DMS53 treated with DMSO at 0.1 percent for 48 hours (cell line): ENCODE data around the gene SPNS1.
"Not testable (repeated sequence)": the region's sequence is repeated elsewhere in the genome, so short reads cannot be mapped to it uniquely, and the experiment has no call there.

Source experiments
- DNase-seq: peaks from one replicate; lab custom pipeline; 2025; ENCODE audit not compliant: unreplicated experiment; lab: John Stamatoyannopoulos, UW

SPNS1 gene

DNA sequence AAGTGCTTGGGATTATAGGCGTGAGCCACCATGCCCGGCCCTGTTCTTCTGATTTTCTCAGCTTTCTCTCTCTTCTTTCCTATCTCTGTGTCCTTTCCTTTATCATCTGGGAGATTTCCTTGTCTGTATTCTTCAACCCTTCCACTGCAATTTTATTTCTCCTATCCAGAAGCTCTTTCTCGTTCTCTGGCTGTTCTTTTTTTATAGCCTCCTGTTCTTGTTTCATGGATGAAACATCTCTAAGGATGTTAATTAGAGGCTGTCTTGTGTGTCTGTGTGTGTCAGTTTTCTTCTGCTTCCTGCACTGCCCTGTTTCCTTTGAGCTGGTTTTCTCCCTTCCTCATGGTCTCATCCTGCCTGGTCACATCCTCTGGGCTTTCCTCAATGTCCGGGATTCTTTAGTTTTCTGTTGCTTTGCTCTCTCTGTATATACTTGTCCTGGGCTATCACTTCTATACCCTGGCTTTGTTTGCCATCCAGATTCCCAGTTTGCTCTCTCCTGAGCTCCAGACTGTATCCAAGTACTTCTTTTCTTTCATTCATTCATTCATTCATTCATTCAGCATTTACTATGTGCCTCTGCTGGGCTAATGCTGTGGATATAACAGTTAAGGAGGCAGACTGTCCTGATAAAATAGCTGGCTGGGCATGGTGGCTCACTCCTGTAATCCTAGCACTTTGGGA is 12.7 kb downstream of the SPNS1 start:
- DNase-seq, result no peak

DNA sequence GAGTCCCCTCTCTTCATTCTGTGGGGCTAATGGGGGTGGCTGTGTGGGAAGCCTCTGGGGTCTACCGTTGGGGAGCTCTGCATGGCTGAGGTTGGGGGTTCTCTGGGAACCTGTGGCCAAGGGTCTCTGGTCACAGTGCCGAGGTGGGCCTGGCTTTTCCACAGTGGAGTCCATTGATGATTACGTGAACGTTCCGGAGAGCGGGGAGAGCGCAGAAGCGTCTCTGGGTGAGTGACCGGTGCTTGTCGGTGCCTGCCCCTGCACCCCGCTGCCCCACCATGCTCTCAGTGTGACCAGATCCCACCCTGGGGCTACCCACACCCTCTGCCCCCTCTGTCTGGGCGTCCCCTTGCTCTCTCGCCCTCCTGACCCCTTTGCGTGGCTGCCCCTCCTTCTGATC is 14.8 kb downstream of the SPNS1 start:
- no peak for DNase-seq

DNA sequence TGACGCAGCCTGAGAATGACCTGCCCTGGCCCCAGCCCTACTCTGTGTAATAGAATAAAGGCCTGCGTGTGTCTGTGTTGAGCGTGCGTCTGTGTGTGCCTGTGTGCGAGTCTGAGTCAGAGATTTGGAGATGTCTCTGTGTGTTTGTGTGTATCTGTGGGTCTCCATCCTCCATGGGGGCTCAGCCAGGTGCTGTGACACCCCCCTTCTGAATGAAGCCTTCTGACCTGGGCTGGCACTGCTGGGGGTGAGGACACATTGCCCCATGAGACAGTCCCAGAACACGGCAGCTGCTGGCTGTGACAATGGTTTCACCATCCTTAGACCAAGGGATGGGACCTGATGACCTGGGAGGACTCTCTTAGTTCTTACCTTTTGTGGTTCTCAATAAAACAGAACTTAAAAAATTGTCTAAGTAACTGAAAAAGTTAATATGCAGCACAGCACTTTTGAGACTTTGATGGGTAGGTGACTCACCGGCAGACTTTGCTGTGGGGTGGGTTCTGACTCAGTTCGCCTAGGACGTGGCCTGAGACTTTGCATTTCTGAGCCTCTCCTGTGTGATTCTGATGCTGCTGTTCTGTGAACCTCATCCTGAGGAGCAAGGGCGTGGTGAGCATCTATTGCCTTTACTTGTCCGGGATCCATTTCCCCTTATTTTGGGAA is 15.9 kb downstream of the SPNS1 start:
- DNase-seq, result no peak

GRCh38 chr16:28991687-28992086 is 17.1 kb downstream of the SPNS1 start:
- no peak for DNase-seq

GRCh38 chr16:28992496-28992895 is 17.9 kb downstream of the SPNS1 start:
- DNase-seq, result no peak

GRCh38 chr16:28998837-28999236 is 24.3 kb downstream of the SPNS1 start:
- DNase-seq, result no peak

GRCh38 chr16:28999577-28999976 is 25.0 kb downstream of the SPNS1 start:
- DNase-seq, result no peak

GRCh38 chr16:29000019-29000418 is 25.4 kb downstream of the SPNS1 start:
- no peak for DNase-seq

GRCh38 chr16:29004496-29005139 is 30.0 kb downstream of the SPNS1 start:
- DNase-seq, result not testable (repeated sequence)

DNA sequence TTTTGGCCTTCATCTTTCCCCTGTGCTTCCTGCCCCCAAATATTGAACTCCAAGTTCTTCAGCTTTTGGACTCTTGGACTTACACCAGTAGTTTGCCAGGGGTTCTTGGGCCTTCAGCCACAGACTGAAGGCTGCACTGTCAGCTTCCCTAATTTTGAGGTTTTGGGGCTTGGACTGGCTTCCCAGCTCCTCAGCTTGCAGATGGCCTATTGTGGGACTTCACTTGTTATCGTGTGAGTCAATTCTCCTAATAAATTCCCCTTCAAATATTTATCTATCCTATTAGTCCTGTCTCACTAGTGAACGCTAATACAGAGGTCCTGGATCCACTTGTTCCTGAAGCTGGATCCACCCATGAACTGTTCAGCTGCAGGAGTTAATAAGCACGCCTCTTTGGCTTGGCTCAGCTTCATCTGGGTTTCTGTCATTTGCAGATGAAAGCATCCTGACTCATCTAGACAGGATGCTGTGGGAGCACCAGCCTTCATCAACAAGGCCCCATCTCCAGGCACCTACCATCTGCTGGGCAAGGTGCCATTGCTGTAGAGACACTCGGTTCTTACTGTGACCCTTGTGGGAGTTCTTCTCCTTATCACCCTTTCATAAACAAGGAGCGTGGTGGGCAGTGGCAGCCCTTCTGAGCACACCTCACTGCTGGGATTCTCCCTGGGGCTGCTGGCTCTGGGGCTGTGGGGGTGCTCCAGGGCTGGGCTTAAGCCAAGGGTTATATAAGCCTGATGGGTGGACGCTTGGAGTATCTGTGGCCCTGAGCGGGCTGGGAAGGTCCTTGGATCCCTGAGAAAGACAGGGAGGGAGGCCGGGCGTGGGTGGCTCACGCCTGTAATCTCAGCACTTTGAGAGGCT is 33.4 kb downstream of the SPNS1 start:
- no peak for DNase-seq

- no peak for DNase-seq
Observed at GRCh38 chr16:29009050-29009837, 34.7 kb downstream of the SPNS1 start.

- DNase-seq, result no peak
Observed at GRCh38 chr16:29009838-29010166, 35.2 kb downstream of the SPNS1 start.

DNA sequence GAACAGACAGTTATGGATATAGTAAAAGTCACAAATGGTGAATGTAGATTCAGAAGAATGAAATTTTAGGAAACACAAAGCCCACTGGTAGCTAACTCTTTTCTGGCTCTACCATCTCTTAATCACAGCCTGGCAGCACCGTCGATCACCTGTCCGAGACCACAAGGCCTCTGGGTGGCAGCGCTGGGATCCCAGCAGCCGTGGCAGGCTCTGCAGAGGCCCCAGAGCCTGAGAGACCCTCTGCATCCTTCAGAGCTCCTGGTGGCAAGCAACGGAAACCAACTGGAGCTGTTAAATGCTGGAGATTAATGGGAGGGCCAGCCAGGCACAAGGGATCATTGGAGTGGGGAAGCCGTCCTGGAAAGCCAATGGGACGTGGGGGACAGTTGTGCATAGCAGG is 36.5 kb downstream of the SPNS1 start:
- DNase-seq, result no peak

- no peak for DNase-seq
Observed at GRCh38 chr16:29011851-29012250, 37.3 kb downstream of the SPNS1 start.

- DNase-seq, result no peak
Observed at GRCh38 chr16:29012913-29013553, 38.5 kb downstream of the SPNS1 start.

DNA sequence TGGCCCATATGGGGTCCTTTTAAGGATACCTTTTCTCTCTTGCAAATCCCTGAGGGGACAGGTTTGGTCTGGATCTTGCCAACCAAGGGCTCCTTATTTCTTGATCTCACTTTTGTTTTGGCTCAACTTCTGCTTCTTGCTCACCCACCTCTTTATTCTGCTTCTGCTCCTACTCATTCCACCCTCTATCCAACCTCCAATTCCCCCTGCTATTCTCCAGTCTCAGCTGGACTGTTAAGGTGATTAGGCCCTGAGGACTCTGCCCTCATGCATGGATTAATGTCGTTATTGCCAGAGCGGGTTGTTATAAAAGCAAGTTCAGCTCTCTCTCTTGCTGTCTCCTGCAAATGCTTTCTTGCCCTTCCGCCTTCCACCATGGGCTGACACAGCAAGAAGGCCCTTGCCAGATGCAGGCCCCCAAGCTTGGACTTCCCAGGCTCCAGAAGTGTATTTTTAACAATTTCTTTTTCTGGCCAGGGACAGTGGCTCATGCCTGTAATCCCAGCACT is 40.0 kb downstream of the SPNS1 start:
- DNase-seq, result no peak

DNA sequence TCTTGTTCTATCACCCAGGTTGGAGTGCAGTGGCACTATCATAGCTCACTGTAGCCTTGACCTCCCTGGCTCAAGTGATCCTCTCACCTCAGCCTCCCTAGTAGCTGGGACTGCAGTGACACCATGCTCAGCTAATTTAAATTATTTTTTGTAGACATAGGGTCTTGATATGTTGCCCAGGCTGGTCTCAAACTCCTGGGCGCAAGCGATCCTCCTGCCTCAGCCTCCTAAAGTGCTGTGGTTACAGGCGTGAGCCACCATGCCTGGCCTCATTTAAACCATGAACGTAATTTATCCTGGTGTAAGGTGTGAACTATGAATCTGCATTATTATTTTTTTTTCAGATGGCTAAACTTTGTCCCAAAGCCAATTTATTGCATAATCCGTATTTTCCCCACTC is 47.6 kb downstream of the SPNS1 start:
- DNase-seq, result no peak

DNA sequence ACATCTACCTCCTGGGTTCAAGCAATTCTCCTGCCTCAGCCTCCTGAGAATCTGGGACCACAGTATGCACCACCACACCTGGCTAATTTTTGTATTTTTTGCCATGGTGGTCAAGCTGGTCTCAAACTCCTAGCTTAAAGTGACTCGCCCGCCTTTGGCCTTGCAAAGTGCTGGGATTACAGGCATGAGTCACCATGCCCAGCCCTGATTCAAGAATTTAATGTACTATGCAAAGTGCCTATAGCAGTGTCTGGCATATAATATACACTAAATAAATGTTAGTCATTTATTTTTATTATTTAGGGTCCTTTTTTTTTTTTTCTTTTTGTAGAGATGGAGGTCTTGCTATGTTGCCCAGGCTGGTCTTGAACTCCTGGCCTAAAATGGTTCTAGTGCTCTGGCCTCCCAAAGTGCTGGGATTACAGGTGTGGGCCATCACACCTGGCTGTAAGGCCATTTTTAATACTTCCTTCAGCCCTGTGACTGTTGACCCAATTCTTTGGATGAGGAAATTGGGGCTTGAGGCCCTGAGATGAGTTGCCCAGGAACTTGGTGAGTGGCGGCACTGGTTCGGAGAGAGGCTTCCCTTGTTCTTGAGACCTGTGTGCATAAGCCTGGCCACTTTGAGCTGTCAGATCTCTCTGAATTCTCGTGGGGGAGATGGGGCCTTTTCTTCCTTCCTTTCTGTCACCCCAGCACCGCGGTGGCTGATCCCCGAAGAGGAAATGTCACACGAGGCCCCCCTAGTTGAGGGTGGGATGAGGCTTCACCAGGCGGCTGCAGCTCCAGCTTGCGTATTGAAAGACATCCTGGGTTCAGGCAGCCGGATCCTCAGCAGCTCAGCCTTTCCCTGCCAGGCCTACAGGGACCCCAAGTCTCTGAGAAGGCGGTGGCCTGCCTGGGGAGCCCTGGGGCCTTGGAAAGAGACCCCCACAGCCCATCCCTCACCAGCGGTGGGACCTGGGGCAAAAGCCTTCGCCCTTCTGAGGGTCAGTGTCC is 49.0 kb downstream of the SPNS1 start:
- DNase-seq, result no peak

DNA sequence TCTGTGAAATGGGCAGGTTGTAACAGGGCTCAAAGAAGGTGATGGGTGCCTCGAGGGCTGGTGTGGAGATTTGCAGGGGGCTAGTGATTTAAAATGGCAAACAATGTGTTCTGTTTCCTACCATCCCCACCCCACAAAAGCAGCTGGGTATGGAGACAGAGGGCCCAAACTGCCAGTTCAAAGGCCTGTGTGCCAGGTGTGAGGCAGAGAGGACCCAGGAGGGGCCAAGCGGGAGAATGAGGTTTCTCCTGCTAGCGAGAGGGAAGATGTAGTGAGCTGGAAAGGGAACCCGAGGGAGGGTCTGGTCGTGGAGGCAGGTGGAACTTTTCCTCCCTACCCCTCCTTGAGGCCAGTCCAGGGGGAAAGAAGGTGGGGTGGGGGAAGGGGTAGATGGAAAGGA is 49.7 kb downstream of the SPNS1 start:
- no peak for DNase-seq
